ENCODE measurements around the gene IKZF1. TPM values are rescaled to one million over a fixed set of nuclear protein-coding genes. Genes with fewer than 3 reads are reported as not detected.

IKZF1 gene
- total RNA-seq, 1 experiment from 2014 or later: not detected

DNA sequence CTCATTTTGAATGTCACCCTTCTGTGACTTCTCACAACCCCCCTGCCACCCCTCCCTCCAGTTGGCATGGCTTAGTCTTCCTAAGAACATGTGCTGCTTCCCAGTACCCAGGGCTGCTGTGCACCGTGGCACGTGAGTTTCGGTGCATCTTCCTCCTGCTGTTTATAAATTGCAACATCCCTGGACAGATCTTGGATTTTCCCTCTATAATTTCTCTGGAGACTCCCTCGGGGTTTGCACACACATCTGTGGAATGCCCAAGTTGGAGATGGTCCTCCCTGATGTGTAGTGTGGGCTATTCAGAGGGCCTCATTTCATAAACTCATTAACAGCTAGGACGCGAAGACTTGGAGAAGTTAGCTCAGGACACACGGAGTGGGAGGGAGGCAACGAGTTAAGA, 52.9 kb downstream of the IKZF1 start:
- H3K4me1 ChIP-seq: no peaks in the 10 kb centered on the region
- no peaks in the 10 kb centered on the region for H3K36me3 ChIP-seq
- H3K4me3 ChIP-seq: no peak overlapping the region
- no peak overlapping the region for H3K27ac ChIP-seq
- H3K27me3 ChIP-seq: peaks cover 15% of the 10 kb centered on the region
- no peak for DNase-seq
- no peaks in the 10 kb centered on the region for H3K9me3 ChIP-seq (replicated peaks)

- Histone ChIP-seq H3K36me3 (no peaks in the 10 kb centered on the region), H3K27me3 (peaks cover 15% of the 10 kb centered on the region), H3K4me3 (no peak overlapping the region), H3K27ac (no peak overlapping the region), H3K4me1 (no peaks in the 10 kb centered on the region), H3K9me3 (replicated peaks) (no peaks in the 10 kb centered on the region)
- no peak for DNase-seq
Measured at GRCh38 chr7:50358041-50358705, 53.7 kb downstream of the IKZF1 start.

DNA sequence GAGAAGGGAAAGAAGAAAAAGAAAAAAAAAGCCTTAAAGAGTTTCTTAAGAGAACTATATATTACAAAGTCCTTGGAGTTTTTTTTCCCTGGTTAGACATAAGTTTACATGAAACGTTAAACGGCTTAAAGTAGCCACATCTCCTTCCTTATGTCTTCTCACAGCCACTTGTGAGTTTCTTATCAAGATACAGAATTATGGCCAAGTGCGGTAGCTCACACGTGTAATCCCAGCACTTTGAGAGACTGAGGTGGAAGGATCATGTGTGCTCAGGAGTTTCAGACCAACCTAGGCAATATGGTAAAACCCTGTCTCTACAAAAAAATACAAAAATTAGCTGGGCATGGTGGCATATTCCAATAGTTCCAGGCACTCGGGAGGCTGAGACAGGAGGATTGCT, 54.3 kb downstream of the IKZF1 start:
- Histone ChIP-seq H3K36me3 (no peaks in the 10 kb centered on the region), H3K9me3 (replicated peaks) (no peaks in the 10 kb centered on the region), H3K27ac (no peak overlapping the region), H3K4me3 (no peak overlapping the region), H3K4me1 (no peaks in the 10 kb centered on the region), H3K27me3 (peaks cover 15% of the 10 kb centered on the region)
- DNase-seq: no peak

- Histone ChIP-seq H3K27ac (no peak overlapping the region), H3K4me3 (no peak overlapping the region), H3K27me3 (peaks cover 15% of the 10 kb centered on the region), H3K4me1 (no peaks in the 10 kb centered on the region), H3K36me3 (no peaks in the 10 kb centered on the region), H3K9me3 (replicated peaks) (no peaks in the 10 kb centered on the region)
- no peak for DNase-seq
Measured at GRCh38 chr7:50359258-50359994, 54.9 kb downstream of the IKZF1 start.

GRCh38 chr7:50359995-50360925, 55.7 kb downstream of the IKZF1 start:
- Histone ChIP-seq H3K27me3 (peaks cover 15% of the 10 kb centered on the region), H3K36me3 (no peaks in the 10 kb centered on the region), H3K27ac (no peak overlapping the region), H3K9me3 (replicated peaks) (no peaks in the 10 kb centered on the region), H3K4me1 (no peaks in the 10 kb centered on the region), H3K4me3 (no peak overlapping the region)
- no peak for DNase-seq

DNA sequence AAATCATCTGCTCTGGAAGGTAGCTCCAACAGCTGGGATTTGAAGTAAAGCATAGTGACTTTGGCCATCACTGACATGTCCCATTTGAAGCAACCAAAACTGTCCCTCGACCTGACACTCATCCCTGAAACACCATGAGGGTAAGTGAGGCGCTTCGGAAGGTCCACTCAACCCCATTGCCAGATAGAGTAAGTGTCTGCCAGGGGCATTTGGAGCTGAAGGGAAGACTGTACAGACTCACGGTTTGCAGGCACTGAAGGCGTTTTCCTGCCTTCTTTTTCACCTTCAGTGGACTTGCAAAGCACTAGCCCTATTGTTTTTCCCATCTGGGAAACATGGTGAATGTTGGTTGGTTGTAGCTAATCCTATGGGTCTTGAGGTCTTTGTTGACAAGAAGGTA, 57.6 kb downstream of the IKZF1 start:
- no peaks in the 10 kb centered on the region for H3K9me3 ChIP-seq (replicated peaks)
- no peaks in the 10 kb centered on the region for H3K36me3 ChIP-seq
- DNase-seq: no peak
- H3K4me3 ChIP-seq: no peak overlapping the region
- no peak overlapping the region for H3K27ac ChIP-seq
- H3K27me3 ChIP-seq: peaks cover 15% of the 10 kb centered on the region
- no peaks in the 10 kb centered on the region for H3K4me1 ChIP-seq

GRCh38 chr7:50362712-50363282, 58.3 kb downstream of the IKZF1 start:
- H3K4me3 ChIP-seq: no peak overlapping the region
- no peaks in the 10 kb centered on the region for H3K9me3 ChIP-seq (replicated peaks)
- no peak for DNase-seq
- no peaks in the 10 kb centered on the region for H3K36me3 ChIP-seq
- H3K27ac ChIP-seq: no peak overlapping the region
- H3K27me3 ChIP-seq: peaks cover 14% of the 10 kb centered on the region
- no peaks in the 10 kb centered on the region for H3K4me1 ChIP-seq

DNA sequence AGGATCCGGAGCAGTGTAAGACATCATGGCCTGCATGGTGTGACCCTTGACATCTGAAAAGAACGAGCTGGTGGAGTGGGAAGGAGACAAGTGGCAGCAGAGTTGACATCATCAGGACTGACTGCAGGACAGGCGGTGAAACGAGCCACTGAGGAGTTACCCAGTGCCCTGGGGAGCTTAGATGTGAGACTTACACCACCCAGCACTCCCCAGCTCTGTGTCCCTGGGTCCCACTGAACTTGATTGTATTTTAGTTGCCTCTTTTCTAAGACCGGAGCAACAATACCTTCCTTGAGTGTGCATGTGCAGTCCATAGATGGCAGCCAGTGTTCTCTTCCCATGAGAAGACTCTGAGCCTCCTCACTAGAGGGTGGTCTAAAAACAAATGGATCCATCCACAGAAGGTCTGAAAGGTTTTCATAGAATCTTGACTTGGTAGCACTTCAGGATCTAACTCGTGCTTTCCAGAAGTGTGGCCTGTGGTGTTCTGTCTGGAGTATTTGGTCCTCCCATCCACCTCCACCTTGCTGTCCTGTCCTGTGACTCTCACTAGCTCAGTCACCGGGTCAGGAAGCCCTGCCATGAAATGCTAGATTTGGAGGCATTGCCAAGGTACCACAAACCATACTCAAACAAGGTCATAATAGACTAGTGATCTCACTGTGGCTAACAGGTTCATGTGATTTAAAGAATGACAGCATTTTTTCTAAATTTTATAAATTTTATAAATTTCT, 59.0 kb downstream of the IKZF1 start:
- no peak for DNase-seq
- H3K36me3 ChIP-seq: no peaks in the 10 kb centered on the region
- H3K9me3 ChIP-seq (replicated peaks): no peaks in the 10 kb centered on the region
- H3K4me3 ChIP-seq: no peak overlapping the region
- H3K4me1 ChIP-seq: no peaks in the 10 kb centered on the region
- no peak overlapping the region for H3K27ac ChIP-seq
- H3K27me3 ChIP-seq: peaks cover 10% of the 10 kb centered on the region

- Histone ChIP-seq H3K4me1 (no peaks in the 10 kb centered on the region), H3K4me3 (no peak overlapping the region), H3K27me3 (peaks cover 3% of the 10 kb centered on the region), H3K9me3 (replicated peaks) (peaks cover 3% of the 10 kb centered on the region; the same call in 1 of the 2 replicates), H3K36me3 (no peaks in the 10 kb centered on the region), H3K27ac (no peak overlapping the region)
- no peak for DNase-seq
Measured at GRCh38 chr7:50364645-50365044, 60.1 kb downstream of the IKZF1 start.

GRCh38 chr7:50366311-50366710, 61.8 kb downstream of the IKZF1 start:
- Histone ChIP-seq H3K4me3 (no peak overlapping the region), H3K36me3 (no peaks in the 10 kb centered on the region), H3K9me3 (replicated peaks) (peaks cover 7% of the 10 kb centered on the region; the same call in 1 of the 2 replicates), H3K27ac (no peak overlapping the region), H3K4me1 (no peaks in the 10 kb centered on the region), H3K27me3 (peaks cover 9% of the 10 kb centered on the region; the same call in 1 of the 2 replicates)
- no peak for DNase-seq

DNA sequence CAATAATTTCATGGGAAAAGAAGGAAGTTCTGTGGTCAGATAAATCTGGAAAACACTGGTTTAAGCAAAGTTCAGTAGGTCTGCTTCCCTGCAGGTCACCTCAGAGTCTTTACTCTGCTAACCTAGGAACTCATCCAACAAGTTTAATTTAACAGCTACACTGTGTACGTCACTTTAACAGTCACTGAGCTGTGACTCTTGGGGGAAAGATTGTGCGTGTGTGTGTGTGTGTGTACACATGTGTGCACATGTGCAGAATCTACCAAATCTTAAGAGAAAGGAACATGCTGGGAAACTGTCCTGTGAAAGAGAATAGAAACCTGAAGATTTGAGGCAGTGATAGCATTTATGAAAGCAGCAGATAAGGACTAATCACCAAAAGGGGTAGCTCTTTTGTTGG, 62.6 kb downstream of the IKZF1 start:
- no peaks in the 10 kb centered on the region for H3K4me1 ChIP-seq
- H3K9me3 ChIP-seq (replicated peaks): peaks cover 7% of the 10 kb centered on the region; the same call in 1 of the 2 replicates
- DNase-seq: no peak
- H3K27ac ChIP-seq: no peak overlapping the region
- H3K36me3 ChIP-seq: no peaks in the 10 kb centered on the region
- no peak overlapping the region for H3K4me3 ChIP-seq
- peaks cover 9% of the 10 kb centered on the region; the same call in 1 of the 2 replicates for H3K27me3 ChIP-seq

DNA sequence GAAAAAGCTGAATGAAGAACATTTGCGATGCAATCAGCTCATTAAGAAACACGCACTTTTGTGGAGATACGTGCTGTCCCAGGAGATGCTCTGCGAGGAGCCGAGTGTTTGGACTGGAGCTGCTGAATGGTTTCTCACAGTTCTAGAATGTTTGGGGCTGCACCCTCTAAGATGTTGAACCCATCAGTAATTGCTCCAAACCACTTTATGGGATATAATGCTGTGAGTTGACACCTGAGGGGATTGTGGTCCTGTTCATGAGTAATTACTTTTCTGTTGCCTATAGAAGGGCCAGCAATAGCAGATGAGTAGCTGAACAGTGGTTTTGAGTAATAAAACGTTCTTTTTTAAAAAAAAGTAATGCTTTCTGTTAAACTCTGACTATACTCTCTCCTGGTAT, 63.1 kb downstream of the IKZF1 start:
- Histone ChIP-seq H3K27ac (no peak overlapping the region), H3K27me3 (peaks cover 7% of the 10 kb centered on the region; the same call in 1 of the 2 replicates), H3K36me3 (no peaks in the 10 kb centered on the region), H3K9me3 (replicated peaks) (peaks cover 7% of the 10 kb centered on the region; the same call in 1 of the 2 replicates), H3K4me1 (no peaks in the 10 kb centered on the region), H3K4me3 (no peak overlapping the region)
- DNase-seq: no peak

- Histone ChIP-seq H3K36me3 (no peaks in the 10 kb centered on the region), H3K9me3 (replicated peaks) (peaks cover 7% of the 10 kb centered on the region; the same call in 1 of the 2 replicates), H3K27ac (no peak overlapping the region), H3K4me3 (no peak overlapping the region), H3K4me1 (no peaks in the 10 kb centered on the region), H3K27me3 (peaks cover 7% of the 10 kb centered on the region; the same call in 1 of the 2 replicates)
- no peak for DNase-seq
Measured at GRCh38 chr7:50368366-50368765, 63.9 kb downstream of the IKZF1 start.
